GM23338 (cell line): Measurements from ENCODE around the gene UHRF2. TPM values are rescaled to one million over a fixed set of nuclear protein-coding genes. Genes with fewer than 3 reads are reported as not detected.

Experiments
- ATAC-seq: fragments of 200-7000 bp; cut with Tn5 transposase; 3 replicates; pipeline ENCODE4 v1.9.1; 2020
- DNase-seq: peaks from one replicate; pipeline ENCODE4 v3.0.0-alpha.2; 2015; ENCODE audit warnings: low spot score
- H2AFZ ChIP-seq: fragments of 200-600 bp; sonication (generic); 2 replicates; pipeline ENCODE4 v1.8.0; 2016; ENCODE audit warnings: antibody characterized with exemption, mild to moderate bottlenecking, moderate library complexity
- H3F3A ChIP-seq: fragments of 200-600 bp; sonication (generic); replicated peaks from 2 replicates; pipeline ENCODE4 v1.8.0; 2017; ENCODE audit warnings: antibody characterized with exemption, mixed run types, low read depth
- H3K27ac ChIP-seq: fragments of 200-600 bp; sonication (generic); 2 replicates; pipeline ENCODE4 v1.6.1; 2016; ENCODE audit warnings: low read depth
- H3K27me3 ChIP-seq: fragments of 200-600 bp; sonication (generic); 2 replicates; pipeline ENCODE4 v1.8.0; 2016; ENCODE audit warnings: mild to moderate bottlenecking, mixed run types, moderate library complexity; ENCODE audit not compliant: insufficient read depth
- H3K36me3 ChIP-seq: fragments of 200-600 bp; sonication (generic); 2 replicates; pipeline ENCODE4 v1.8.0; 2016; ENCODE audit warnings: mild to moderate bottlenecking; ENCODE audit not compliant: insufficient read depth
- H3K4me1 ChIP-seq: fragments of 200-600 bp; sonication (generic); 2 replicates; pipeline ENCODE4 v1.8.0; 2016; ENCODE audit warnings: mild to moderate bottlenecking, moderate library complexity; ENCODE audit not compliant: insufficient read depth
- H3K4me2 ChIP-seq: fragments of 200-600 bp; sonication (generic); 2 replicates; pipeline ENCODE4 v1.7.1; 2017; ENCODE audit warnings: mixed run types
- H3K4me3 ChIP-seq: fragments of 200-600 bp; sonication (generic); 2 replicates; pipeline ENCODE4 v1.6.1; 2016; ENCODE audit warnings: mixed run types
- H3K79me2 ChIP-seq: fragments of 200-600 bp; sonication (generic); replicated peaks from 2 replicates; pipeline ENCODE4 v1.8.0; 2017; ENCODE audit warnings: mild to moderate bottlenecking; ENCODE audit not compliant: insufficient read depth
- H3K9me2 ChIP-seq: fragments of 200-600 bp; sonication (generic); 2 replicates; pipeline ENCODE4 v1.8.0; 2017; ENCODE audit not compliant: insufficient read depth
- H4K20me1 ChIP-seq: fragments of 200-600 bp; sonication (generic); replicated peaks from 2 replicates; pipeline ENCODE4 v1.8.0; 2017; ENCODE audit warnings: mild to moderate bottlenecking; ENCODE audit not compliant: insufficient read depth
- H3K27ac Mint-ChIP-seq: 2 replicates; pipeline ENCODE4 v1.8.0; 2020; ENCODE audit warnings: inconsistent platforms, mild to moderate bottlenecking, moderate library complexity, mixed read lengths
- H3K27me3 Mint-ChIP-seq: 3 replicates; pipeline ENCODE4 v1.8.0; 2022; ENCODE audit warnings: low read depth, mild to moderate bottlenecking, moderate library complexity, mixed read lengths, inconsistent platforms; ENCODE audit not compliant: insufficient read depth, poor library complexity
- H3K36me3 Mint-ChIP-seq: 3 replicates; pipeline ENCODE4 v1.8.0; 2021; ENCODE audit warnings: low read depth, mild to moderate bottlenecking, inconsistent platforms, moderate library complexity, mixed read lengths
- H3K4me1 Mint-ChIP-seq: 3 replicates; pipeline ENCODE4 v1.8.0; 2020; ENCODE audit warnings: mild to moderate bottlenecking, inconsistent platforms, mixed read lengths
- H3K4me3 Mint-ChIP-seq: 3 replicates; pipeline ENCODE4 v1.8.0; 2021; ENCODE audit warnings: moderate library complexity, mild to moderate bottlenecking, inconsistent platforms, mixed read lengths
- H3K9me3 Mint-ChIP-seq: 3 replicates; pipeline ENCODE4 v1.8.0; 2020; ENCODE audit warnings: moderate library complexity, mild to moderate bottlenecking, inconsistent platforms, mixed read lengths
- CREB1 ChIP-seq: fragments of 250-450 bp; sonication (Bioruptor Pico); IDR thresholded peaks from 2 replicates; pipeline ENCODE4 v1.5.0; 2020; ENCODE audit warnings: low read depth, mild to moderate bottlenecking, moderate library complexity
- EZH2 ChIP-seq: fragments of 200-600 bp; sonication (generic); IDR thresholded peaks from one replicate; pipeline ENCODE4 v1.8.0; 2017; ENCODE audit warnings: antibody characterized with exemption, mild to moderate bottlenecking, low read depth; ENCODE audit not compliant: unreplicated experiment
- EZH2phosphoT487 ChIP-seq: fragments of 200-600 bp; sonication (generic); IDR thresholded peaks from one replicate; pipeline ENCODE4 v1.8.1; 2018; ENCODE audit warnings: antibody characterized with exemption; ENCODE audit not compliant: unreplicated experiment
- JUNB ChIP-seq: IDR thresholded peaks from one replicate; pipeline ENCODE4 v1.6.1; 2016; ENCODE audit warnings: antibody characterized with exemption; ENCODE audit not compliant: unreplicated experiment
- NANOG ChIP-seq: IDR thresholded peaks from 2 replicates; pipeline ENCODE4 v1.6.1; 2016; ENCODE audit warnings: antibody characterized with exemption, borderline replicate concordance
- POLR2AphosphoS5 ChIP-seq: IDR thresholded peaks from 2 replicates; pipeline ENCODE4 v1.6.1; 2016; ENCODE audit warnings: antibody characterized with exemption, low read depth
- STAT1 ChIP-seq: IDR thresholded peaks from one replicate; pipeline ENCODE4 v1.6.1; 2016; ENCODE audit warnings: antibody characterized with exemption; ENCODE audit not compliant: unreplicated experiment
- ZNF114 ChIP-seq: fragments of 250-450 bp; sonication (Bioruptor Pico); IDR thresholded peaks from 2 replicates; pipeline ENCODE4 v1.5.0; 2020; ENCODE audit warnings: mild to moderate bottlenecking, moderate library complexity
- ZNF331 ChIP-seq: fragments of 250-450 bp; sonication (Bioruptor Pico); IDR thresholded peaks from 2 replicates; pipeline ENCODE4 v1.5.0; 2020; ENCODE audit warnings: low read depth, mild to moderate bottlenecking, moderate library complexity
- polyA plus RNA-seq: library from polyadenylated mRNA; unstranded; fragments of >200 nt; fragmentation: Nextera tagmentation; extraction: Ambion mirVana; gene quantifications from 2 replicates; pipeline ENCODE4 v1.2.1, GENCODE V29; 2016
- total RNA-seq: library from RNA; depleted of rRNA; stranded (reverse); fragments of >200 nt; shearing (Covaris generic); gene quantifications from 2 replicates; pipeline ENCODE4 v1.2.3, GENCODE V29; 2014
- TF ChIP-seq, protein P1 (sequence below): IDR thresholded peaks from one replicate; pipeline ENCODE4 v1.6.1; 2018; ENCODE audit warnings: antibody characterized with exemption; ENCODE audit not compliant: unreplicated experiment
- TF ChIP-seq, protein P2 (sequence below), 2 experiments: fragments of 200-600 bp in 1 of 2; sonication (generic) in 1 of 2; conservative IDR thresholded peaks; 2 replicates each; pipeline versions ENCODE4 v1.5.1 to v1.6.1; 2016 to 2017; ENCODE audit warnings: antibody characterized with exemption in 2 of 2, low read depth in 2 of 2, mild to moderate bottlenecking in 2 of 2, moderate library complexity in 1 of 2

Gene UHRF2
- total and polyA plus RNA-seq, 2 experiments from 2014 or later, result 15.1 to 51.6 TPM

DNA sequence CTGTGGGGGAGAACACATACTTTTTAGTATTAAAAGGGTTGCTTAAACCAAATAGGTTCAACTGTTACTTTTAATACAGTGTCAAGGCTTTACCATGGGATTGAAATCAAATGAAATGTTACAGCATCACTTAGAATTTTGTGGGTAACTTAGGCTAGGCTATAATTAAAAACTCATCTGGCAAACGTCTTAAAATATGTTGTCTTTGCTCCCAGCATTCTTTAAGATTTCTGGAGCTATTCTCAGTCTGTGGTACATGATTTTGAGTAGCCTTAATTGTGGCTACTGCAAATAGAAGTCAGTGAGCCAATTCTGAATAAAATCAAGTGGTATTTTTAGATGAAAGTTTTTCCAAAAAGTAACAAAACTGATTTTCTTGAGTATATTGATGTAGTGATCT is 30.7 kb downstream of the UHRF2 start (continued):
- TF ChIP-seq, protein P1, sequence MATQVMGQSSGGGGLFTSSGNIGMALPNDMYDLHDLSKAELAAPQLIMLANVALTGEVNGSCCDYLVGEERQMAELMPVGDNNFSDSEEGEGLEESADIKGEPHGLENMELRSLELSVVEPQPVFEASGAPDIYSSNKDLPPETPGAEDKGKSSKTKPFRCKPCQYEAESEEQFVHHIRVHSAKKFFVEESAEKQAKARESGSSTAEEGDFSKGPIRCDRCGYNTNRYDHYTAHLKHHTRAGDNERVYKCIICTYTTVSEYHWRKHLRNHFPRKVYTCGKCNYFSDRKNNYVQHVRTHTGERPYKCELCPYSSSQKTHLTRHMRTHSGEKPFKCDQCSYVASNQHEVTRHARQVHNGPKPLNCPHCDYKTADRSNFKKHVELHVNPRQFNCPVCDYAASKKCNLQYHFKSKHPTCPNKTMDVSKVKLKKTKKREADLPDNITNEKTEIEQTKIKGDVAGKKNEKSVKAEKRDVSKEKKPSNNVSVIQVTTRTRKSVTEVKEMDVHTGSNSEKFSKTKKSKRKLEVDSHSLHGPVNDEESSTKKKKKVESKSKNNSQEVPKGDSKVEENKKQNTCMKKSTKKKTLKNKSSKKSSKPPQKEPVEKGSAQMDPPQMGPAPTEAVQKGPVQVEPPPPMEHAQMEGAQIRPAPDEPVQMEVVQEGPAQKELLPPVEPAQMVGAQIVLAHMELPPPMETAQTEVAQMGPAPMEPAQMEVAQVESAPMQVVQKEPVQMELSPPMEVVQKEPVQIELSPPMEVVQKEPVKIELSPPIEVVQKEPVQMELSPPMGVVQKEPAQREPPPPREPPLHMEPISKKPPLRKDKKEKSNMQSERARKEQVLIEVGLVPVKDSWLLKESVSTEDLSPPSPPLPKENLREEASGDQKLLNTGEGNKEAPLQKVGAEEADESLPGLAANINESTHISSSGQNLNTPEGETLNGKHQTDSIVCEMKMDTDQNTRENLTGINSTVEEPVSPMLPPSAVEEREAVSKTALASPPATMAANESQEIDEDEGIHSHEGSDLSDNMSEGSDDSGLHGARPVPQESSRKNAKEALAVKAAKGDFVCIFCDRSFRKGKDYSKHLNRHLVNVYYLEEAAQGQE, result no peak
- TF ChIP-seq EZH2, result no peak
- TF ChIP-seq POLR2AphosphoS5, result no peak
- no peak for TF ChIP-seq EZH2phosphoT487
- no peak for TF ChIP-seq JUNB
- TF ChIP-seq STAT1, result no peak
- TF ChIP-seq, protein P2, sequence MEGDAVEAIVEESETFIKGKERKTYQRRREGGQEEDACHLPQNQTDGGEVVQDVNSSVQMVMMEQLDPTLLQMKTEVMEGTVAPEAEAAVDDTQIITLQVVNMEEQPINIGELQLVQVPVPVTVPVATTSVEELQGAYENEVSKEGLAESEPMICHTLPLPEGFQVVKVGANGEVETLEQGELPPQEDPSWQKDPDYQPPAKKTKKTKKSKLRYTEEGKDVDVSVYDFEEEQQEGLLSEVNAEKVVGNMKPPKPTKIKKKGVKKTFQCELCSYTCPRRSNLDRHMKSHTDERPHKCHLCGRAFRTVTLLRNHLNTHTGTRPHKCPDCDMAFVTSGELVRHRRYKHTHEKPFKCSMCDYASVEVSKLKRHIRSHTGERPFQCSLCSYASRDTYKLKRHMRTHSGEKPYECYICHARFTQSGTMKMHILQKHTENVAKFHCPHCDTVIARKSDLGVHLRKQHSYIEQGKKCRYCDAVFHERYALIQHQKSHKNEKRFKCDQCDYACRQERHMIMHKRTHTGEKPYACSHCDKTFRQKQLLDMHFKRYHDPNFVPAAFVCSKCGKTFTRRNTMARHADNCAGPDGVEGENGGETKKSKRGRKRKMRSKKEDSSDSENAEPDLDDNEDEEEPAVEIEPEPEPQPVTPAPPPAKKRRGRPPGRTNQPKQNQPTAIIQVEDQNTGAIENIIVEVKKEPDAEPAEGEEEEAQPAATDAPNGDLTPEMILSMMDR (conservative IDR thresholded peaks at IDR 0.05; ENCODE audit: low read depth in 2 of 2), result no peak
- no peak for TF ChIP-seq ZNF331 (CRISPR knock-in tag)
- no peak for TF ChIP-seq CREB1 (CRISPR knock-in tag)

DNA sequence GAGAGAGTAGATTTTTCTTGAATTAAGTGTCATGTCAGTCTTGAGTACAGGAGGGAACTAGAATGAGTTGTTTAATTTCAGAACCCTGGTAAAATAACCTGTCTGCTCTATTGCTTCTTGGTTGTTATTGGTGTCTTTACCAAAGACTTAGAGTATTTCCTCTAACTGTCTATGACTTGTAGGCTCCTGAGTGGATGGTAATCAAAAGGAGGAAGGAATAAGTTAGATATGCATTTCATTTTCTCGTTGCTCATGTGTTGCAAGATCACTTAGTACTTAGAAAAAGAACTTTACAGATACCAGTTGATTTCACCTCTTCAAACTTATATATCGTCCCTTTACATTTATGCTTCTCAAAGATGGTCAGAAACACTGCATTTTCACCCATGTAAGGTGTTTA is 31.1 kb downstream of the UHRF2 start:
- no peak overlapping the region for H3K4me2 ChIP-seq
- no peak overlapping the region for H2AFZ ChIP-seq
- H3K4me3 ChIP-seq, result no peak overlapping the region
- ATAC-seq, result no peak
- Mint-ChIP-seq H3K36me3 (no peaks in the 10 kb centered on the region), H3K27me3 (peaks cover 1% of the 10 kb centered on the region), H3K27ac (no peak overlapping the region), H3K4me1 (peaks cover 23% of the 10 kb centered on the region; the same call in 2 of the 3 replicates), H3K9me3 (no peaks in the 10 kb centered on the region), H3K4me3 (no peak overlapping the region)
- H3K4me1 ChIP-seq, result no peaks in the 10 kb centered on the region; the same call in none of the 2 replicates
- DNase-seq, result no peak
- no peaks in the 10 kb centered on the region for H3K9me2 ChIP-seq
- no peak overlapping the region for H3K27ac ChIP-seq
- peaks cover 39% of the 10 kb centered on the region for H4K20me1 ChIP-seq
- H3K27me3 ChIP-seq, result no peaks in the 10 kb centered on the region
- H3K79me2 ChIP-seq, result peaks cover 96% of the 10 kb centered on the region
- H3F3A ChIP-seq, result no peaks in the 10 kb centered on the region
- H3K36me3 ChIP-seq, result no peaks in the 10 kb centered on the region
- TF ChIP-seq NANOG, result no peak
- no peak for TF ChIP-seq EZH2
- no peak for TF ChIP-seq ZNF114 (CRISPR knock-in tag)
- TF ChIP-seq, protein P1, result no peak
- TF ChIP-seq CREB1 (CRISPR knock-in tag), result no peak
